Nephron (organoid): ENCODE results near the gene TSFM.

ENCODE experiments used
- H3K27ac Mint-ChIP-seq, 3 experiments: 2 replicates each; pipeline ENCODE4 v1.8.0; 2020; ENCODE audit warnings: mixed read lengths in 3 of 3, mild to moderate bottlenecking in 2 of 3, moderate library complexity in 1 of 3
- H3K27me3 Mint-ChIP-seq: 2 replicates; pipeline ENCODE4 v1.8.0; 2021; ENCODE audit warnings: low read depth, mild to moderate bottlenecking, moderate library complexity, mixed read lengths
- H3K36me3 Mint-ChIP-seq: 2 replicates; pipeline ENCODE4 v1.8.0; 2020; ENCODE audit warnings: low read depth, mixed read lengths
- H3K4me1 Mint-ChIP-seq: 2 replicates; pipeline ENCODE4 v1.8.0; 2020; ENCODE audit warnings: mixed read lengths
- H3K4me3 Mint-ChIP-seq, 3 experiments: 2 replicates each; pipeline ENCODE4 v1.8.0; 2020; ENCODE audit warnings: mild to moderate bottlenecking in 3 of 3, mixed read lengths in 3 of 3, moderate library complexity in 2 of 3
- H3K9me3 Mint-ChIP-seq: 2 replicates; pipeline ENCODE4 v1.8.0; 2020; ENCODE audit warnings: mixed read lengths
- TF ChIP-seq, protein P1 (sequence below), 3 experiments: fragments of 200-600 bp; sonication (generic); IDR thresholded peaks; one replicate each; pipeline ENCODE4 v1.5.0; 2021; ENCODE audit warnings: antibody characterized with exemption in 3 of 3; ENCODE audit not compliant: unreplicated experiment in 3 of 3

TSFM gene

GRCh38 chr12:57751432-57751787 lies 31.2 kb upstream of the TSFM start:
- peaks cover 29% of the 10 kb centered on the region for H3K27me3 Mint-ChIP-seq
- H3K4me1 Mint-ChIP-seq = peaks cover 41% of the 10 kb centered on the region
- TF ChIP-seq, protein P1, sequence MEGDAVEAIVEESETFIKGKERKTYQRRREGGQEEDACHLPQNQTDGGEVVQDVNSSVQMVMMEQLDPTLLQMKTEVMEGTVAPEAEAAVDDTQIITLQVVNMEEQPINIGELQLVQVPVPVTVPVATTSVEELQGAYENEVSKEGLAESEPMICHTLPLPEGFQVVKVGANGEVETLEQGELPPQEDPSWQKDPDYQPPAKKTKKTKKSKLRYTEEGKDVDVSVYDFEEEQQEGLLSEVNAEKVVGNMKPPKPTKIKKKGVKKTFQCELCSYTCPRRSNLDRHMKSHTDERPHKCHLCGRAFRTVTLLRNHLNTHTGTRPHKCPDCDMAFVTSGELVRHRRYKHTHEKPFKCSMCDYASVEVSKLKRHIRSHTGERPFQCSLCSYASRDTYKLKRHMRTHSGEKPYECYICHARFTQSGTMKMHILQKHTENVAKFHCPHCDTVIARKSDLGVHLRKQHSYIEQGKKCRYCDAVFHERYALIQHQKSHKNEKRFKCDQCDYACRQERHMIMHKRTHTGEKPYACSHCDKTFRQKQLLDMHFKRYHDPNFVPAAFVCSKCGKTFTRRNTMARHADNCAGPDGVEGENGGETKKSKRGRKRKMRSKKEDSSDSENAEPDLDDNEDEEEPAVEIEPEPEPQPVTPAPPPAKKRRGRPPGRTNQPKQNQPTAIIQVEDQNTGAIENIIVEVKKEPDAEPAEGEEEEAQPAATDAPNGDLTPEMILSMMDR (IDR thresholded peaks at IDR 0.05; ENCODE audit: unreplicated experiment in 3 of 3) = no peak
- H3K36me3 Mint-ChIP-seq = peaks cover 48% of the 10 kb centered on the region
- H3K4me3 Mint-ChIP-seq = peak overlapping the region; percentile 98 to 99 (median 99)
- H3K27ac Mint-ChIP-seq = peak overlapping the region; percentile 87 to 97 (median 97)
- no peaks in the 10 kb centered on the region for H3K9me3 Mint-ChIP-seq

DNA sequence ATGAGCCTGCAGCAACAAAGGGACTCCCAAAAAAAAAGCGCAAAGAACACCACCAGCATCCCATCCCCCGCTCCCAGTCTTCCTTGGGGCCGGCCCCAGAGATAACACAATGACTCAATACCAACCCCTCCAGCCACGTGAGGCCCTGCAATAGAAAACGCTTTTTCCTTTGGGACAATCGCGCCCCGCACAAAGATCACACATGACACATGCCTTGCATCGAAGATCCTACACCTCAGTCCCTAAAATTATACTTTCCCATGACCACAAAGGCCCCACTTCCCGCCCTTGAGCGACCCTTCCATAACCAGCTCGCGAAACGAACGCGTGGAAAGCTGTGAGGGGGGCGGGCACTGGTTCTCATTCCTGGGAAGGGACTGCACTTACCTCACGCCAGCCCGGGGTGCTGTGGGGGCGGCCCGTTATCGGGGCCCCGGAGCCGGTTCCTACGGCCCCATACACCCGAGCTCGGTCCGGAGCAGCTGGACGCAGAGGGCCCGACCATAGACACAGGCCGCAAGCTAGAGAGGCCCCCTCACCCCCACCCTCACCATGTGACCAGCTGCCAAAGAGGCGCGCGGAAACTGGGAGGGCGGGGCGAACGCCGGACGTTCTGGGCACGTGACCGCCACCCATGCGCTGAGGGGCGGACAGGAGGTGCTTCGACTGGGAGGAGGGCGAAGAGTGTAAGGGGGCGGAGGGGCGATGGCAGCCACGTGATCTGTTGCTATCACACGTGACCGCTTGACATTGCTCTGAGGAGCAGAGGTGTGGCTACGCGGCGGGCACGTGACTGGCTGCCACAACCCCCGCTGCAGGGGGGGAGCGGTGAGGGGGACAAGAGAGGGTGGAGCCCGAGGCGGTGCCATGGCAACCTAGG lies 30.6 kb upstream of the TSFM start, which contains the start of gene CDK4:
CDK4 (minus strand) TSS at position 523 of the 880 bp plus-strand sequence. CDS start 593 bp downstream, outside the sequence.
- peaks cover 45% of the 10 kb centered on the region for H3K36me3 Mint-ChIP-seq
- TF ChIP-seq, protein P1 (IDR thresholded peaks at IDR 0.05; ENCODE audit: unreplicated experiment in 3 of 3) = no peak
- peak within 1 kb of the TSS; percentile 98 to 99 (median 99) for H3K4me3 Mint-ChIP-seq
- H3K27me3 Mint-ChIP-seq = peaks cover 35% of the 10 kb centered on the region
- peaks cover 46% of the 10 kb centered on the region for H3K4me1 Mint-ChIP-seq
- H3K9me3 Mint-ChIP-seq = no peaks in the 10 kb centered on the region
- peak within 1 kb of the TSS; percentile 87 to 97 (median 97) for H3K27ac Mint-ChIP-seq

DNA sequence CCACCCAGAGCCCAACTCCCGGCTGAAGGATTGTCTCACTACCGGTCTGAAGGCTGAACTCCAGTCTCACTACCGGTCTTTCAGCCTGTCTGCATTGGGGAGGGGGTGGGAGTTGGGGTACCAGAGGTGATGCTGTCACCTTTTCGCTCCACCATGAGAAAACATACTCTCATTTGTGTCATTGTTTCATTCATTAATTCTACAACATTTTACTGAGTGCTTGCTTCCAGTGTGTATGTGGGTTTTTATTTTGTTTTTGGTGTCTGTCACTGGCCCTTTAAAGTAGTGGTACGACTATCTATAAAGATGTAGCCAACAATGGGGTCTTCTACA lies 30.0 kb upstream of the TSFM start:
- Mint-ChIP-seq H3K27me3 (peaks cover 40% of the 10 kb centered on the region), H3K36me3 (peaks cover 40% of the 10 kb centered on the region), H3K4me3 (peak overlapping the region; percentile 98 to 99 (median 99)), H3K9me3 (no peaks in the 10 kb centered on the region), H3K27ac (peak overlapping the region; percentile 87 to 97 (median 97)), H3K4me1 (peaks cover 46% of the 10 kb centered on the region)
- TF ChIP-seq, protein P1 (IDR thresholded peaks at IDR 0.05; ENCODE audit: unreplicated experiment in 3 of 3) = no peak

- Mint-ChIP-seq H3K27ac (peak overlapping the region; percentile 87 to 92 (median 90)), H3K4me1 (peaks cover 46% of the 10 kb centered on the region), H3K4me3 (peak overlapping the region; percentile 98 to 99 (median 99)), H3K27me3 (peaks cover 48% of the 10 kb centered on the region), H3K9me3 (no peaks in the 10 kb centered on the region), H3K36me3 (peaks cover 36% of the 10 kb centered on the region)
- TF ChIP-seq, protein P1 (IDR thresholded peaks at IDR 0.05; ENCODE audit: unreplicated experiment in 3 of 3) = no peak
Measured at GRCh38 chr12:57753756-57754337, 28.7 kb upstream of the TSFM start.

DNA sequence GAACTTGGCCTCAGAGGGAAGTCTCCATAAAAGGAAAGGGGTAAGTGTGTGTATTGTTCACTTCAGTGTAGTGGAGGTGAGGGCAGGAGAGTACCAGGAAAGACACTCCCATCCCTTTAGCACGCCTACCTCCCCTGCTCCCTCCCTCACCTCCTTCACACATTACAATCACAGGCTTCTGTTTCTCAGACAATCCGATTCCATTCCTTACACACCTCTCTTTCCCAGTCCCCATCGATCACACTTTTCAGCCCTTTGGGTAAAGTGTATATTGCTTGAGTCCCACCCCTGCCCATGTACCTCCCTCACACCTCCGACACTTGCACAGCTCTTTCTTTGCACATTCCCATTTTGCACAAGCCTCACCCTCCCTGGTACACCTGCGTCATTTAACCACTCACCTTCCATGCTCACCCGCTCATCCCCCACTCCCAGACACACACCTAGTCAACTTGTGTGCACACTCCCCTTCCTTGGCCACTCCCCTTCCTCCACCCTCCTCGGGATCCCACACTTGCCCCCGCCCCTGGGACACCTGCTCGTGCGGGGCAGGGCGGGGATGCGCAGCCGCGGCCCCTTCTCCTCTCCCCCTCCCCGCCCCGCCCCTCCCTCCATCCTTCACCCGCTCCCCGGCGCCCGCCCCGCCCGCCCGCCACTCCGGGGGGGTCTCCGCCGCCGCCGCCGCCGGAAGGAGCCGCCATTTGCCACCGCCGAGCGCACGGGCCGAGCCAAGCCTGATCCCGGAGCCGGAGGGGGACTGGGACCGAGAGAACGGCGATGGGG lies 28.0 kb upstream of the TSFM start, which contains the start of gene MARCHF9:
MARCHF9 (plus strand) TSS at position 693 of the 783 bp plus-strand sequence. CDS start 426 bp downstream, outside the sequence.
- peaks cover 33% of the 10 kb centered on the region for H3K36me3 Mint-ChIP-seq
- H3K27me3 Mint-ChIP-seq = peaks cover 50% of the 10 kb centered on the region
- peak within 1 kb of the TSS; percentile 87 to 92 (median 90) for H3K27ac Mint-ChIP-seq
- TF ChIP-seq, protein P1 (IDR thresholded peaks at IDR 0.05; ENCODE audit: unreplicated experiment in 3 of 3) = no peak
- H3K4me1 Mint-ChIP-seq = peaks cover 46% of the 10 kb centered on the region
- H3K9me3 Mint-ChIP-seq = no peaks in the 10 kb centered on the region
- H3K4me3 Mint-ChIP-seq = peak within 1 kb of the TSS; percentile 98 to 99 (median 99)
